DOHH2 (cell line): ENCODE measurements around the gene ERC2.

Experiments
- CTCF ChIP-seq: fragments of 200-600 bp; sonication (generic); IDR thresholded peaks from one replicate; pipeline ENCODE4 v1.5.1; 2014; ENCODE audit warnings: antibody characterized with exemption, mild to moderate bottlenecking, low read depth, low read length; ENCODE audit not compliant: poor library complexity, severe bottlenecking
- EZH2phosphoT487 ChIP-seq: fragments of 200-600 bp; sonication (generic); IDR thresholded peaks from 2 replicates; pipeline ENCODE4 v1.6.1; 2017; ENCODE audit warnings: borderline replicate concordance, mild to moderate bottlenecking, antibody characterized with exemption, low read length, moderate library complexity, mixed read lengths

GRCh38 chr3:56136514-56136913 lies 331.8 kb downstream of the ERC2 start:
- TF ChIP-seq CTCF: no peak
- no peak for TF ChIP-seq EZH2phosphoT487
